GM21515 (cell line): ENCODE data around the gene PFKFB2.

Experiments used
- ATAC-seq: cut with Tn5 transposase; IDR thresholded peaks from one replicate; pipeline ENCODE4 v1.9.1; 2021; ENCODE audit not compliant: unreplicated experiment

The PFKFB2 gene

DNA sequence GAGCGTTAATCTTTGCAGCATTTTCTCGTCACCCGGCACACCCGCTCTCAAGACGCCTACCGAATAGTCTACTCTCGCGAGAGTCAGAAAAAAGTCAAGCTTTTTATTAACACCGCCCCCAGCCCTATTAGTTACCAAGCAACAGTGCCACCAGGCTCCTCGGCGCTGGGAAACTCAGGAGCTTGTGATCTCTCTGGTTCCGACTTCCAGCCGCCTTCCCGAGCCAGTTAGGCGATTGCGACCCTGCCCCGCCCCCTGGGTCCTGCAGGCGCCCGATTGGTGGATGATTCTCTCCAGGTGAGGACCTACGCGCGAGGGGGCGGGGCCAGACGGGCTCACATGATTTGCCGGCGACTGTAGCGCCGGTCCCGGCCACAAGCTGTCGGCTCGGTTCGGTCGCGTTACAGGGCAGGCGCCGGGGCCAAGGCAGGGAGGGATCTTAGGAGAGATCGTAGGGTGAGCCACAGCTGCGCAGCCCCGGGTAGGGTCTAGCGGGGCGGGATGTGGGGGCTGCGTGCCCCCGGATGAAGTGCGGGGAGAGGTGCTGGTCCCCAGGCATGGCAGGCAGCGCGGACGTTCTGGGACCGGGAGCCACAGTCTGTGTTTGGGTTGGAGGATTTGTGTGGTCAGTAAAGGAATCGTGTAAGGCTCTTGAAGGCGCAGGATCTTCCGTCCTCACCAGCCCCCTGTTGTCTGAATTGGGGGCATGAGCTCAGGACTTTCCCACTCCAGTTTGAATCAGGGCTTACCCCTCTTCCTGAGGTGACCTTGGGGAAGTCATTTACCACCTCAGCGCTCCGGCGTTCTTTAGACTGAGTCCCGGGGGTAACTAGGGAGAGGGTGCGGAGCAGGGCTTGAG, at the start of gene PFKFB2:
TSS of gene PFKFB2 (plus strand) at position 365 of the 859 bp plus-strand sequence. CDS start 1,443 bp downstream, outside the sequence.
- peak; percentile 77 for ATAC-seq

DNA sequence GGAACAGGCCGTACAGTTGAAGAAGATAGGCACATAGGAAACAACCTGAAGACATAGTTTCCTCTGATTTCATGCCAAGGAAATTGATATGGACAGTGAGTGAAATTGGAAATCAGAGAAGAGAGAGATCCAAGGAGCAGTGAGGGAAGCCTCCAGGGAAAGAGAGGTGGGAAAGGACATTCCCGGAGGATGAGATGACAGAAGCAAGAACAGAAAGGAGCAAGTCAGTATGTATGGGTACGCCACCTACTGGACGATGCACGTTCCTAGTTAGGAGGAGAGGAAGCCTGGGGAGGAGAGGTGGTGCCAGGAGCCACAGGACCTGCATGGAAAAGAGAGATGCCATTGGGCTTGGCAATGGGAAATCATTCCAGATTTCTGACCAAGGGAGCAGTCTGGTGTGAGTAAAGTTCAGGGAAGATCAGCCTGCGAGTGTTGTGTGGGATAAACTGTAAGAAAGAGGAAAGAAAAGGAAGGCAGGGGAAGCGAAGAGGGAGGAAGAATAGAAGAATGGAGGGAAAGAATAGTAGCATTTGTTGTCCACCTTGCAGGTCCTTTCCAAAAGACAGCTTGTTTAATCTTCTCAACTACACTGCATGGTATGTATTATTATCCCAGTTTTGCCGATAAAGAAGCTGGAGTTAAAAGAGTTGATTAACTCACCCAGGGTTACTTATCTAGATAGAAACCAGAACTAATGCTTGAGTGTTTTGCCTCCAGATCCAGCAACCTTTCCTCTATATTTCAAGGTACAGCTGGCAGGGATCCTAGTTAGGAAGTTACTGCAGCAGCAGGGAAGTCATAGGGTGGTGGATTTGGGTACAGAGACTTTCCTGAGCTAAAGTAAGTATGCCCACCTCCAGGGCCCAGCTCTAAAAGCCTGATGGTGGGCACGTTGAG, 47.9 kb upstream of the PFKFB2 start:
- no peak for ATAC-seq

DNA sequence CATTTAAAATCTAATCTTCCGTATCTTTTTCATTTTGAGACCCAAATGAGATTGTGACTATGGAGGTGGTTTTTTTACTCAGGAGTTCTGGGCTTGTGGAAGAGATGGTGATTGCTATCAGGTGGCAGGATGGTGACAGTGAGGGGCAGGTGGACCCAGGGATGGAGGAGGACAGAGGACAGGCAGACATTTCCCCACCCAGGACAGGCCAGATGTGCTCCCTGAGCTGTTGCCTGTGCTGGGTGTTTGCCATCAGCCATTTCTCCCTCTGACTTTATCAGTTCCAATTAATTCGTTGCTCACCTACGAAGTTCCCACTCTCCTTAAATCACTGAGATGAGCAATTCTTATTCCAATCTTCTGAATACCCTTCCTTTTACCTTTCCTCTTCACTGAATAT, 47.0 kb upstream of the PFKFB2 start:
- ATAC-seq, result no peak

DNA sequence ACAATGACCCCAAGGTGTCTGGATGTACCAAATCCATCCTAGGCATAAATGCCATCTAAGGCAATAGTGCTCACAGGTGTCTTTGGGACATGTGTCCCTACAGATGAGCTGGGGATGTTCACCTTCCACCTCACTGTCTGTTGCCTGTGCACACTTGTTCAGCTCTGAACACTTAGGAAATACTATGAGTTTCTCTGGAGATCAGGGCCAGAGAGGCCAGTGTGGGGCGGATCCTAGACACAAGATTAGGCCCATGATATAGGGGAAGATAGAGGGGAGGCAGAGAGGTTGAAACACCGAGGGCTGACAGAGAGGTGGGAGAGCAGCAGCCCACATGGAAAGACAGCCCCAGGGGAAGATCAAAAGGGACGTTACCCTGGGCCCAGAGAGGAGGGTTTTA, 46.2 kb upstream of the PFKFB2 start:
- no peak for ATAC-seq

DNA sequence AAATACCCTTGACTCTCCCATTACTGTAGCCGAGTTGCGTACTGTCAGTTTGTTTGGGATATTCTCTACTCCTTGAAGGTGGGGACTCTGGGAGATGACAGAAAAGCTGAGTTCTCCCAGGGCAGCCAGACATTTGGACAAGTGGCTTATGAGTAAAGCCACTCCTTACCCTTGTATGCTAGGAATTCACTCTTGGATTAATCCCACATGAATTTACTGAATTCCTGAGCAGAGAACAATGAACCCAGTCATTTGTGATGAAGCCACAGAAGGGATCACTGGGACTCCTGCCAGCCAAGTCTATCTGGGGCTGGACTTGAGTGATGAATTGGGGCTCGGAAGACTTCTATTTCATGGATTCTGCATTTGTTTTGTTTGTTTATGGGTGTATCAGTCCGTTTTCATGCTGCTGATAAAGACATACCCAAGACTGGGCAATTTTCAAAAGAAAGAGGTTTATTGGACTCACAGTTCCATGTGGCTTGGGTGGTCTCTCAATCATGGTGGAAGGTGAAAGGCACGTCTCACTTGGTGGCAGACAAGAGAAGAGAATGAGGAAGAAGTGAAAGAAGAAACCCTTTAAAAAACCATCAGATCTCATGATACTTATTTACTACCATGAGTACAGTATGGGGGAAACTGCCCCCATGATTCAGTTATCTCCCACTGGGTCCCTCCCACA, 45.6 kb upstream of the PFKFB2 start:
- no peak for ATAC-seq

DNA sequence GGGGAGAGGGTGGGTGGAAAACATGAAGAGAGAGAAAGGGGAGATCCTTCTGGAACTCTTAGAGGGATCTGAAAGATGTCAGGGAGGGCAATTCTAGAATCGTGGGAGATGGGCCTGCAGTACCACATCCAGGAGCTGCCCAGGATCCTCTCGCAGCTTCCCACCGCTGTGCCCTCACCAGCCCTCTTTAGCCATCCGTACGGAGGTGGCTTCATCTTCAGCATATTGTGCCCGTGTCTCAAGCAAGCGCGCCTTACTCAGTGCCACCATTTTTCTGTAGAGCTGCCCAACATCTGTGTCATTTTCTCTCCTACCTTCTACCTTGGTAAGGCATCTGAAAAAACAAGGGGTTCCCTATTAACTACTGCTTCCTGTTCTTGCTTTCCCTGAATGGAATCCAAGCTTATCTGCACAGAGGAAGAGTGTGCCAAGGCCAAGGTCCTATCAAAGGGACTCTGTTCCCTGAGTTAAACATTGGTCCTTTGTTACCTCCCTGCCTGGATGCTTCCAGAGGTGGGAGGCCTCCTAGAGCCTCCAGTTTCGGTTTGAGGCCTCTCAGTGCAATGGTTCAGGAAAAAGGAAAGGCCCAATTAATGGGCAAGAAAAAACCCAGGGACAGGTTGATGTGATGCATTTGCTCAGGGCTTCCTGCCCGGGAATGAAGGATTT, 43.8 kb upstream of the PFKFB2 start:
- no peak for ATAC-seq

DNA sequence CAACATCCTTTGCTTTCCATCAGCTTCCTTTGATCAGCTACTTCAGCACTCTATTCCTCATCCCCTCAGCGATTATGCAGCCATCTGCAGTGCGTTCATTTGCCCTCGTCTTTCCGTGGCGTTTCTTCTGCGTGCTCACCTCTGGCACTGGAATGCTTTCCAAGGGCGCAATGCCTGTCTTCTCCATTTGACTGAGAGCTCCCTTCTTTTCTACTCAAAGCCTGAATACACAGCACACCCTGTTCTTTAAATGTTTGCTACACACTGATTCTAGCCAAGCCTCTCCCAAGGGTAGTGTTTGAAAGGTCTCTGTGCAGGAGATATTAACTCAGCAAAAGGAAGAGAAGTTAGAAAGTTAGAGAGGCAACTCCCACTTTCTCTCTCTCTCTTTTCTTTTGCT, 43.1 kb upstream of the PFKFB2 start:
- no peak for ATAC-seq

DNA sequence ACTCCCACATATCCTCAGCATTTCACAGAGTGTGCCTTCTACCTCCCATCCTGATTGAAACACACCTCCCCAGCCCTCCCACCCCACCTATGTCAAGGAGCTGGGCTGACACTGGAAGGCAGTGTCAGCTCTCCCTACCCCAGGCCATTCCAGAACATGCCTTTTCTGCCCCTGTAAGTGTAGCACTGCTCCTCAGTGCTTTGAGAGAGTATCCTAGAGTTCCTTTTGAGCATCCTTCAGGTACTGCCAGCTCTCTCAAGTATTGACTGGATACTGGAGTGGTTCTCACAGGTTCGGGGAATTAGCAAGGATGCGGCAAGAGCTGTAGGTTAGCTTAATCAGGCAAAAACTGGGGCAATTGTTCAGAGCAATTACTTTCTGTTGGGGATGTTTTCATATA, 42.3 kb upstream of the PFKFB2 start:
- ATAC-seq, result no peak

DNA sequence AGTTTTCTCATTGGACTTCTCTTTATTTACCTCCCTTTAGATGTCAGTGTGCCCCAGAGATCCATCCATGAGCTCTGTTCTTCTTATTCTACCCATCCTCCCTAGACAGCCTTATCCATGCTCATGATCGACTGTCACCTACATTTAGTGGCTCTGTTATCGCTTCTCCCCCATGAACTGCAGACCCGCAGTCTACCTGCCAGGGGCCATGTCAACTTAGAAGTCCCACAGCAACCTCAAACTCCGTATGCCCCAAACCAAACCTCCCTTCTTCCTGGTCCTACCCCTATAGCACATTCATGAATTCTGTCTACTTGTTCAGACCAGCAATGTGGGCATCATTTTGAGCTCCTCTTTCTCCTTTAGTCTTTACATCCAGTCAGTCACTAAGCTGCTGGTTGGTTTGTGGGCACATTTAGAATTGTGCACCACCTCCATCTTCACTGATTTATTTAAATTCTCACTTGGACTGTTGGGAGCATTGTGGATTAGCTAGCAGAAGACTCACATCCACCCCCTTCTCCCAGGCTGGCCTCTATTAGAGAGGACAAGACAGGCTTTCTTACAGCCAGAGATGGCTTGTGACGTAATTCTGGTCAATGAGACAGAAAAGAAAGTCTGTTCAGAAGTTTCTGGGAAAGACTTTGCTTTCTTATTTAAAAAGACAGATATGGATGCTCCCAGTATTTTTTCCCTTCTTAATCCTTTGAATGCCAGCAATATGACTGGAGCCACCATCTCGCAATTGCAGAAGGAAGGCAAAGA, 39.6 kb upstream of the PFKFB2 start:
- no peak for ATAC-seq

DNA sequence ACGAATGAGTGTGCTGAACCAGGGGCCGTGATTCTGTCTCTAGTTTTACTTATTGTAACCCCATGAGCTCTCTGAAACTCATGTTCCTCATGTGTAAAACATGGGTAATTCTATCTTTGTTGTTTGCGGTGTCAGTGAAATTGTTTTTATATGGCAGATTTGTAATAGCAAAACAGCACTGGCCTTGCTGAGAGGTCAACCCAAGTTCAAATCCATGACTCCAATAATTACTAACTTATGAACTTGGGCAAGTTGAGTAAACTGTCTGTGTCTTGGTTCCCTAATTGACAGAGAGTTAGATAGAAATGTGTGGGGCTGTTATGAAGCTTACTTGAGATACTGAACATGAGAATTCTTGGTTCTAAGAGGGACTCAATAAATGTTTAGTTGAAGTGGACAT, 38.3 kb upstream of the PFKFB2 start:
- no peak for ATAC-seq

DNA sequence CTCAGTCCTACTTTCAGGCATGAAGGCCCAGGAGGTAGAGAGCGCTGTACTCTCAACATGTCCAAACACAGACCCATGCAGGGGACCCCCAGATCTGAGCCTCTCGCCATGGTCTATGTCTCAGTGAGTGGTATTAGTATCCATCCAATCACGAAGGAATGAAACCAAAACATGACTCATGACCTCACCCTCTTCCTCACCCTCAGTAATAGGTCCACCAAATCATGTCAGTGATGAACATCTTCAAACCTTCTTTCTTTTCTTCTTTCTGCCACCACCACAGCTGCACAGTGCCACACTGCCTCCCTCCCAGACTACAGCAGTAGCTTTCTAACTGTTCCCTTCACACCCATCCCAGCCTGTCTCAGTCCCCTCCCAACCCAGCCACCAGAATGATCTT, 37.3 kb upstream of the PFKFB2 start:
- ATAC-seq, result no peak

DNA sequence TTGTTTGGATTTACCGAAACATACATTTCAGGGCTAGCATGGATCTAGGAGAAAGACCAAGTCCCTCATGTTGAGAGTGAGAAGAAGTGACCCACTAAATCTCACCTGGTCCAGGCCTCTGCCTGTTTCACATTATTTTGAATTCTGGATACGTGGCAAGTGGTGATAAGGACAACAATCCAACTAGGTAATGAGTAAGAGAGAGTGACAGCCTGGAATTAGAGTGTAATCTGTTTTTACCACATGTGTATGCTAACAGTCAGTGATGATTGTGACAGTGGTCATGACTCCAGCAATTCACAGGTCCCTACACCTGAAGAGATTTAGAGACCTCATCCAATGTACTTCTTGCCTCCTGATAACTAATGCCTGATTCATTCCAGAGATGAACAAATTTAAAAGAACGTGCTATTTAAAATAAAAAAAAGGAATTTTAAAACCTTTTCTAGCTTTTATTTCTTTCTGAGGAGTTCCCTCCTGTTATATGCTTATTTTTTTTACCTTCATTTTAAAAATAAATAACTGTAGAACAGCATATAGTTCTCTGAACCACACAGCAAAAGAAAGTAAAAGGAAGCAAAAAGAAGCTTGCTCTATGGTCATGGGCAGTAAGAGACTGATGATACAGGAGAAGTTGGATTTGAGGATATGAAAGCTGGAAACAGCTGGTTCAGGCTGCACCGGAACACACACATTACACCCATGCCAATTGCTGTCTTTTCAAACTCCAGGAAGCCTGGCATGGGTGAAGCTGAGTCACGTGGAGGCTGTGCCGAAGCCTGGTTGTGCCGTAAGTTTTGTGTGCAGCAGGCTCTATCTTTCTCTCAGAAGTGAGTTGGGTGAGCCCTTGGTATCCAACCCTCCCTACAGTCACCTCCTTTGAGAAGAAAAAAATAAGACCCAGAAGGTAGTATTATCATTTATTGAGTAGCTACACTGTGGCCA, 35.2 kb upstream of the PFKFB2 start:
- ATAC-seq, result no peak

DNA sequence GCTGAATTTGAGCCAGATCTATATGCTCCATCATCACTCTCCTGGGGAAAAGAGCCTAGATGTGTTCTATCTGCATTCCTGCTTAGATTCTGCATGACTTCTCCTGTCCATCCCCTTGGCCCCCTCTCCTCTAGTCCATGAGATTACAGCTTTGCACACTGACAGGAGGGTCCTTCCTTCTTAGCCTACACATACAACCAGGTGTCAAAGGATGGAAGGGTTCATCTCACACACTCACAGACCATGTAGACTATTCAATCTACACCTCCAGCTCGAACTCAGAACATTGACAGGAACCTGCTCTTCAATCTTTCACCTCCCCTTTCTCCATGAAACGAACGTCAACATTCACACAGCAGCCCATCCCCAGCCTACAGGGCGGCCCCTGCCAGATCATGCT, 34.4 kb upstream of the PFKFB2 start:
- ATAC-seq, result no peak

DNA sequence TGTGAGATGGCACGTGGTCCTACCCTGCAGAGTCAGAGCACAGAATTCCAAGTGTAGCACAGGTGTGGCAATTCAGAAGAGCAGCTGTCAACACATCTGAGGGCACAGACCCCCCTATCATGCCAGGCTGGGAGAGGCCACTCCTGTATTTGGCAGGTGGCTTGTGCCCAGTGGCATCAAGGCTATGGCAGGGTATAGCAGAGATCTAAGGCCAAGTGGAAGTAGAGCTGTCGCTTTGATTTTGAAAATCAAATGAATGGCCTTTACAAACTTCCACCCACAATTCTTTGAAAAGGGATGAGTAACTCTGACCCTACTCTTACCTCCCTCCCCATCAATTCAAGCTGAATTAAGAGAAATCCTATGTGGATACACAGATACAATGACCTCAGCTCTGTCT, 33.9 kb upstream of the PFKFB2 start:
- no peak for ATAC-seq

DNA sequence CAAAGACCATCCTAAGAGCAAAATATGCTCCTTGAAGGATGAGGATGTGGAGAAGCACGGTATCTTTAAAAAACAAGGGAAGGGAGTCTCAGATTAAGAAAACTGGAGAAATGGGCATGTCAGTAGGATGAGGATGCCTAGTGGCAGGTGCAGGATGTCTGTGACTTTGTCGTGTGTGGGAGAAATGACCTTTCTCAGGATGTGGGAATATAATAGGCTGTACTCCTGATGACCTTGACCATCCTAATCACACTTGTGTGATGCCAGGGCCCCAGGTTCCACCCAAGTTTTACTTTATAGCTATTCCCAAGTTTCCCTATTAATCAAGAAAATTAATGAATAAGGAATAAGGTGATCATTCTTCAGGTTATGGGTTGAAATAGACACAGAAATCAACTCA, 33.4 kb upstream of the PFKFB2 start:
- ATAC-seq, result no peak

DNA sequence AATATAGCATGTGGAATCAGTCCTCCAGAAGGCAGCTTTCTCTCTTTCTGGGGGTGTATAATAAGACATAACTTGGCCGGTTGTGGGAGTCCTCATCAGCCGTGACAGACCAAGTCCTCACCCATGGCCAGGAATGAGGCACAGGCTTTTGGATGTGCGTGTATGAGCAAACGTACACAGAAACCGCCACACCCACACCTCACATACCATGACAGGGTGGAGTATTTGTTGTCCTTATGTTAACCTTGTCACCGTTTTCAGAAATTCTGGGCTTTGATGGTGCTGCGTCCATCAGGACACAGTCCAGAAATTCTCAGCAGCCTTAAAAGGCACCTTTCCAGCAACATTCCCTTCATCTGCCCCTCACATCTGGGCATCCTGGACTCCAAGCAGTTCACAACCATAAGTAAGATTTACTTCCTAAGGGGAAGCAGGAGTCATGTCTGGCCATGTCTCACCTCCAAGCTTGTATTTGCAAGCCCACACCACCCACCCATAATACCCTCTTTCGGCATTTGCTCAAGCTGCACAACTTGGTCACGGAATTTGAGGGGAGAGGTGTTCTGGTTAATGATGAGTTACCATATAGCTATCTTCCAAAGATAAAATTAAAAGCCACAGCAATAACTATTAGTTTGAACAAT, 32.9 kb upstream of the PFKFB2 start:
- no peak for ATAC-seq

DNA sequence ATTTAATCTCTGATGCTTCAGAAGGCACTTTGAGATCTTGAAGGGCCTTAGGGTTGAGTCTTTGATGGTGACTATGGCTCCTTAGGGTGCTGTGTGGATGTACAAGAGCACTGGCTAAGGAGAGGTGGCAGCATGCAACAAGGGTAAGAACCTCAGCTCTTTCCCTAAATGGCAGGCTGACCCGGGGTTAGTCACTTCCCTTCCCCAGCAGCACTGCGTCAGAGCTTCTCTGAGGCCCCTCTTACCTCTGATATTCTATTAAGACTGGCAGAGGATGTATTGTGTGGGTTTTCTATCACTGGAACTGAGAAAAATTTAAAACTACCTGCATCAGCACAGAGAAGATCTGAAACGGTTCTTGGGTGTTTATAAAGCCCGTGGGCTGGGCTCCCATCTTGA, 32.4 kb upstream of the PFKFB2 start:
- ATAC-seq, result no peak

DNA sequence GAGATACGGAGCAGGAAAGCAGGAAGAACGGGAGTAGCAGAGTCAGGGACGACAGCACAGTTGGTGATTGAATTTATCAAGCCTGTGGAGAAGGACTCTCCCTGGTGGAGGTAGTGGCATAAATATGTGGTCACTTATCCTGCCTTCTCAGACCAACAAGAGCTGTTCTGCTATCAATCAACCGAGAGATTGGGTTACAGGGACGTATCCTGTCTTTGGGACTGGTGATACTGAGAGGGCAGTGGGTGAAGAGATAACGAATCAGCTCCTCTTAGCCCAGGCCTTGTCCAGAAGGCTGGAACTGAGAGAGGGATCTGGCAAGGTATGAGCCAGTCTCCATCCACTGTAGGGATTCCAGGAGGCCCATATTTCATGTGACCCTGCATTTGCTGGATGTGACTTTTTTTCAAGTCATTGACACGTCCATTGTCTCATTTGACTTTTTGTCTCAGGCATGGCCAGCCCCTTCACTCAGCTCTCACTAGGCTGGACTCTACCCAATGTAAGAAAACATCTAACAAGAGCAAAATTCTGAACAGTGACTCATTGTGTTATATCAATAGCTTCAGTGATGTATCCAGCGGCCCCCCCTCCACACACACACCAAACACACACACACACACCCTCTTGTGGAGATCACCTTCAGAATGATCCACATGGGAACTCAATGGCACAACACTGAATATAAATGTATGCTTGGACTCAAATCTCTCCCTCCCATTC, 31.8 kb upstream of the PFKFB2 start:
- no peak for ATAC-seq
